A673 (cell line): ENCODE results near the gene ATXN2.

Source experiments
- EZH2 ChIP-seq: fragments of 200-600 bp; sonication (generic); IDR thresholded peaks from 2 replicates; pipeline ENCODE4 v1.6.1; 2017; ENCODE audit warnings: borderline replicate concordance, low read depth, mild to moderate bottlenecking, mixed read lengths, antibody characterized with exemption, low read length; ENCODE audit not compliant: poor library complexity, severe bottlenecking
- TF ChIP-seq, protein P1 (sequence below): fragments of 300-800, 200-600 bp; sonication (generic); conservative IDR thresholded peaks from 2 replicates; pipeline ENCODE4 v1.5.1; 2017; ENCODE audit warnings: low read depth, mild to moderate bottlenecking, antibody characterized with exemption, low read length, moderate library complexity, mixed read lengths

DNA sequence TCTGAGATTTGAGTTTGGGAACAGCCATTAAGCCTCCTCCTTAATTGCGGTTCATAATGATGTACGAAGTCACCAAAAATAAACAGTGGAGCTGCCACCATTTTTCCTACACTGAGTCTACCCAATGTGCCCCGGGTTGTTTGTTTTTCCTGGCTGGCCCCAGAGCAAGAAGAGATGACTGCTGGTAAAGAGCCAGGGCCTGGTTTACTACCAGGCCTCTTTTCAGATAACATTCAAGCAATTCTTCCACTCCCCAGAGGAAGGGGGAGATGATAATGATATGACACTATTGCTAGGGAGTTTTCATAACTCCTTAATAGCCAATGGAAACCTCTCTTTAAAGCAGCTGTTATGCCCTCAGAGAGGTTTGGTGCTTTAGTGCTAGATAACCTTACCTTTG is 44.3 kb upstream of the ATXN2 start:
- TF ChIP-seq, protein P1, sequence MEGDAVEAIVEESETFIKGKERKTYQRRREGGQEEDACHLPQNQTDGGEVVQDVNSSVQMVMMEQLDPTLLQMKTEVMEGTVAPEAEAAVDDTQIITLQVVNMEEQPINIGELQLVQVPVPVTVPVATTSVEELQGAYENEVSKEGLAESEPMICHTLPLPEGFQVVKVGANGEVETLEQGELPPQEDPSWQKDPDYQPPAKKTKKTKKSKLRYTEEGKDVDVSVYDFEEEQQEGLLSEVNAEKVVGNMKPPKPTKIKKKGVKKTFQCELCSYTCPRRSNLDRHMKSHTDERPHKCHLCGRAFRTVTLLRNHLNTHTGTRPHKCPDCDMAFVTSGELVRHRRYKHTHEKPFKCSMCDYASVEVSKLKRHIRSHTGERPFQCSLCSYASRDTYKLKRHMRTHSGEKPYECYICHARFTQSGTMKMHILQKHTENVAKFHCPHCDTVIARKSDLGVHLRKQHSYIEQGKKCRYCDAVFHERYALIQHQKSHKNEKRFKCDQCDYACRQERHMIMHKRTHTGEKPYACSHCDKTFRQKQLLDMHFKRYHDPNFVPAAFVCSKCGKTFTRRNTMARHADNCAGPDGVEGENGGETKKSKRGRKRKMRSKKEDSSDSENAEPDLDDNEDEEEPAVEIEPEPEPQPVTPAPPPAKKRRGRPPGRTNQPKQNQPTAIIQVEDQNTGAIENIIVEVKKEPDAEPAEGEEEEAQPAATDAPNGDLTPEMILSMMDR, result no peak
- TF ChIP-seq EZH2, result no peak
